ENCODE data around the gene MTCL1.

The MTCL1 gene

GRCh38 chr18:8826971-8827370 is 121.6 kb downstream of the MTCL1 start:
- in situ Hi-C loops (cut with MboI; ENCODE audit: low sequenced_read_pairs) = no loop called here

- in situ Hi-C loops (cut with MboI; ENCODE audit: low sequenced_read_pairs) = no loop called here
Observed at GRCh38 chr18:8828300-8828699, 122.9 kb downstream of the MTCL1 start.

- in situ Hi-C loops (cut with MboI; ENCODE audit: low sequenced_read_pairs) = no loop called here
Observed at GRCh38 chr18:8828798-8829197, 123.4 kb downstream of the MTCL1 start.

DNA sequence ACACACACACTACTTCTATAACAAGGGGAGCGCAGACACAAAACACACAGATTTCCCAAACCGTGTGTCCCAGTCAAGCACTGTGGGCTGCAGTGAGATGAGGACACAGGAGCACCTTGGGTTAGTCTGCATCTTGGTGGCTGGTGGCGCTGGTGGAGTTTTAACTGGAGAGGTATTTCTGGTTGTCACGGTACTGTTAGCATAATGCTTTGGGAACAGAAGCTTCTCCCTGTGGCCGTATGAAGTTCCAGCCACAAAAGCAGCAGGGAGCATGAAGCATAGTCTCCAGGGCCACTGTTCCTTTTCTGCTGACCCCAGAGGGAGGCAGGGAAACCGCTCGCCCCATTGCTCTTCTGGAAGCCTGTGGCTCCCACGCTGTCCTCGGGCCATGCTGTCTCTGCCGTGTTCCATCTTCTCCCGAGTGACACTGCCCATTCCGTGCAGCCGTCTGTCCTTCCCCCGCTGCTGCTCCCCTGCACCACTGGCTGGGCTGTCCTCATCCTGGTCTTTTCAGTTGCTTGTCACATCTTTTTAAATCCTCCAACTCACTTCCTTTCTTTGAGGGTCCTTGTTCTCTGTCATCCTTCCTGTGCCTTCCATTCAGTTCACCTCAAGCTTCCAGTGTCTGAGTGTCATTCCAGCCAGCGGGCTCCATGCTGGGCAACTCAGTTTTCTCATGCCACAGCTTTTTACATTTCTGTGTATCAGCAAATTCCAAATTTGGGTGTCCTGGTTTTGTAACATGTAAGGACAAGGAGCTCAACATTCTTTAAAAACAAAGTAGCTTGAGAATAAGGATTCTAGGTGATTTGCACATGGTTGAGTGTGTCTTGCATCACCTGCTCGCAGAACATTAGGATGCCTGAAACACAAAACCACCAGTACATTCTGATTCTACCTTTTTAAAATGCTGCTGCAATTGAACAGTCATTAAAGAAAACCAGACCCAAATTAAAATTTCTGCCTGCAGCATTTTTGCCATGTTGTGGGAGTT is 125.0 kb downstream of the MTCL1 start:
- in situ Hi-C loops (cut with MboI; ENCODE audit: low sequenced_read_pairs) = no loop called here

DNA sequence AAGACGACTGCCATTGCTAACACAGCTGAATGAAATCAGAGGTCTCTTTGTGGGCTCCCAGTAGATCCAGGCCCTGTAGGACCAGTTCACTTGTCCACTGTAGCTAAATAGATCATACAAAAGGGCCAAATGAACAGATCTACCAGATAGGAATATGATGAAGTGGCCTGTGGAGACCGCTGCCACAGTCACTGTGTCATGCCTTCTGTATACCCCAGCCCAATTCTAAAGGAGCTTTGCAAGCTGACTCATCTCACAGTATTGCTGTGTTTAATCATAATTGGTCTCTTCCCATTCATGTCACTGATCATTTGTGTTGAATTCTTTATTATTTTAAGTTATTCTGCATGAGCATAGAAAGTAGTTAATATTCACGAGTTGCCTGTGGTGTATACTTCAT is 125.8 kb downstream of the MTCL1 start:
- in situ Hi-C loops (cut with MboI; ENCODE audit: low sequenced_read_pairs) = no loop called here

DNA sequence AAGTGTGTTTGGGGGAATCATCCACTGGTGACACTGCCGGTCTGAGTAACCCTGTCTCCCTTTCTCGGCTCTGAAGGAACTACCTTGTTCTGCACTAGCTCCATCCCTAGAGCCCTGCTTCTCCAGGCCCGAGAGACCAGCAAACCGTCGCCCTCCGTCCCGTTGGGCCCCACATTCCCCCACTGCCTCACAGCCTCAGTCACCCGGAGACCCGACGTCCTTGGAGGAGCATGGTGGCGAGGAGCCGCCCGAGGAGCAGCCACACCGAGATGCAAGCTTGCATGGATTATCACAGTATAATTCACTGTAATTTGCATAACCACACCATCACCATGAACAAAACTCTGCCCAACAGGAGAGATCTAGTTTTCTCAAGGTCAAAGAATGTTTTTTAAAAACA is 126.2 kb downstream of the MTCL1 start:
- in situ Hi-C loops (cut with MboI; ENCODE audit: low sequenced_read_pairs) = no loop called here

GRCh38 chr18:8833480-8833879 is 128.1 kb downstream of the MTCL1 start:
- in situ Hi-C loops (cut with MboI; ENCODE audit: low sequenced_read_pairs) = no loop called here

GRCh38 chr18:8834881-8835280 is 129.5 kb downstream of the MTCL1 start:
- in situ Hi-C loops (cut with MboI; ENCODE audit: low sequenced_read_pairs) = no loop called here

DNA sequence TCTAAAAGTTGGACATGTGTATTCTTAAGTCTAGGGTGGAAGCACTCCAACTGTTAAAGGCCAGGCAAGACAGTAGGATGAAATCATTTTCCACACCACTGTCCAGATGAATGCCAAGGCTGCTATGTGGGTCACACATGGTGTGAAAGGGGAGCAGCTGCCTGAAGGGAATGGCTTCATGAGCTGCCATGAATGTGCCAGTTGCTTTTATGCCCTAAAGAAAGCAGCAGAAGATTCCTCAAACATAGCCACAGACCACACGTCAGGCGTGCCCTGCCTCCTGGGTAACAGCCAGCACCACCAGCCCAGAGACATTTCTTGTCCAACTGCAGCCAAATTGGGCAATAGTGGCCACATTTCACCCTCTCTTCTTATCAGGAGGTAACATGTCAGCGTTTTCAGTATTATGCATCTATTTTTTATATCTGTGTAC is 130.2 kb downstream of the MTCL1 start:
- in situ Hi-C loops (cut with MboI; ENCODE audit: low sequenced_read_pairs) = no loop called here

DNA sequence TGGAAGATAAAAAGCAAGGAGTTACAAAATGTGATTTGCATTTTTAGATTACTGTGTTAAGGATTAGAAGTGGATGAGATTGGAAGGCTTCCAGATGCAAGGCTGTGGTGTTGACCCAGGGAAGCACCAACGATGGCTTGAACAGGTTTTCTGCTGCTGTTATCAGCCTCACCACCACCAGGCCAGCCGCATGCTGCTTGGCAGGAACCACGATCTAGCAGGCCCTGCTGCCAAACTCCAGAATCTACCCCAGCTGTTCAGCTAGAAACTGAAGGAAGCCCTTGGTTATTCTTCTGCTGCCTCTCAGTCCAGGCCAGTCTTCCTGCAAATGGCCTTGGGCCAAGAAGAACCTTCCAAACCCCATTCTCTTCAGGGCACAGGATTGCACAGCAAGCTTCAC is 133.9 kb downstream of the MTCL1 start:
- in situ Hi-C loops (cut with MboI; ENCODE audit: low sequenced_read_pairs) = no loop called here

- in situ Hi-C loops (cut with MboI; ENCODE audit: low sequenced_read_pairs) = no loop called here
Observed at GRCh38 chr18:8841781-8842485, 136.6 kb downstream of the MTCL1 start.

DNA sequence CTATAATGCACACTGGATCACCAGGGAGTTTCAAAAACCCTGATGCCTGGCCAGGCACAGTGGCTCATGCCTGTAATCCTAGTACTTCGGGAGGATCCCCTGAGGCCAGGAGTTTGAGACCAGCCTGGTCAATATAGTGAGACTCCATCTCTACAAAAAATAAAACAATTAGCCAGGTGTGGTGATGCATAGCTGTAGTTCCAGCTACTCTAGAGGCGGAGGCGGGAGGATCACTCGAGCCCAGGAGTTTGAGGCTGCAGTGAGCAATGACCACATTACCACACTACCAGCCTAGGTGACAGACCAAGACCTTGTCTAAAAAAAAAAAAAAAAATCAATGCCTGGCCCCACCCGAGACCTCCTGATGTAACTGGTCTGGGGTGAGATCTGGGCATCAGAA is 137.2 kb downstream of the MTCL1 start:
- in situ Hi-C loops (cut with MboI; ENCODE audit: low sequenced_read_pairs) = no loop called here

- in situ Hi-C loops (cut with MboI; ENCODE audit: low sequenced_read_pairs) = no loop called here
Observed at GRCh38 chr18:8843005-8843404, 137.6 kb downstream of the MTCL1 start.

GRCh38 chr18:8844721-8845148 is 139.4 kb downstream of the MTCL1 start:
- in situ Hi-C loops (cut with MboI; ENCODE audit: low sequenced_read_pairs) = no loop called here

GRCh38 chr18:8845506-8845905 is 140.2 kb downstream of the MTCL1 start:
- in situ Hi-C loops (cut with MboI; ENCODE audit: low sequenced_read_pairs) = no loop called here

- in situ Hi-C loops (cut with MboI; ENCODE audit: low sequenced_read_pairs) = no loop called here
Observed at GRCh38 chr18:8847066-8847755, 141.9 kb downstream of the MTCL1 start.

GRCh38 chr18:8847900-8848299 is 142.5 kb downstream of the MTCL1 start:
- in situ Hi-C loops (cut with MboI; ENCODE audit: low sequenced_read_pairs) = no loop called here

GRCh38 chr18:8848541-8848940 is 143.2 kb downstream of the MTCL1 start:
- in situ Hi-C loops (cut with MboI; ENCODE audit: low sequenced_read_pairs) = no loop called here

GRCh38 chr18:8849696-8850095 is 144.3 kb downstream of the MTCL1 start:
- in situ Hi-C loops (cut with MboI; ENCODE audit: low sequenced_read_pairs) = no loop called here

DNA sequence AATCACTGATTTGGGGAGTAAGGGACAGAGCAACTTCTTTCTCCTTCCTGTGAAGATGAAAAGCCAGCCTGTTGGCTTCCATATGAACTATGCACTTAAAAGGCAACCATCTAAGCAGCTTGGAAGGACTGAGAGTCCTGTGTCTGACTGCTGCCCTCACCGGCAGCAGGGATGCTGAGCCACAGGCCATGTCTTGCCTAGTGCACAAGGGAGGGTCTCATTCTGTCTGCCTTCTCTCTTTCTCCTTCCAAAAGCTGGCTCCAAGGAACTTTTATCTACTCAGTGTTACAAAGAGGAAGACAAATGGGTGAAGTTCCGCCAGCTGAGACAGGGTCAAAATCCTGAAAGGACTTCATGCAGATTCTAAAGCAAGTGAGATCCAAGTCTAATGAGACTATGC is 146.3 kb downstream of the MTCL1 start:
- in situ Hi-C loops (cut with MboI; ENCODE audit: low sequenced_read_pairs) = no loop called here

GRCh38 chr18:8854550-8854949 is 149.2 kb downstream of the MTCL1 start:
- in situ Hi-C loops (cut with MboI; ENCODE audit: low sequenced_read_pairs) = no loop called here
